GM12878 (cell line): ENCODE measurements around the gene ABT1. TPM values are rescaled to one million over a fixed set of nuclear protein-coding genes. Genes with fewer than 3 reads are reported as not detected.

Experiments
- BCLAF1 ChIP-seq: fragments of 450-650 bp; IDR thresholded peaks from 2 replicates; pipeline ENCODE4 v1.6.1; 2017; ENCODE audit warnings: antibody characterized with exemption, mild to moderate bottlenecking, moderate library complexity
- BHLHE40 ChIP-seq, 2 experiments: fragments of 450-650 bp in 1 of 2; IDR thresholded peaks; 2 replicates each; pipeline ENCODE4 v1.6.1; 2011 to 2017; ENCODE audit warnings: low read depth in 2 of 2, borderline replicate concordance in 1 of 2, improper control_type of control experiment in 1 of 2, low read length in 1 of 2, mild to moderate bottlenecking in 1 of 2
- CEBPZ ChIP-seq: fragments of 150-350 bp; IDR thresholded peaks from 2 replicates; pipeline ENCODE4 v1.6.1; 2016; ENCODE audit warnings: low read depth, low read length
- DPF2 ChIP-seq: fragments of 450-650 bp; IDR thresholded peaks from 2 replicates; pipeline ENCODE4 v1.6.1; 2017; ENCODE audit warnings: mild to moderate bottlenecking
- E4F1 ChIP-seq: fragments of 450-650 bp; IDR thresholded peaks from 2 replicates; pipeline ENCODE4 v1.6.1; 2018; ENCODE audit warnings: borderline replicate concordance, mild to moderate bottlenecking; ENCODE audit not compliant: partially characterized antibody
- HCFC1 ChIP-seq: fragments of 150-350 bp; IDR thresholded peaks from 2 replicates; pipeline ENCODE4 v1.6.1; 2014; ENCODE audit warnings: low read length
- LARP7 ChIP-seq: fragments of 450-650 bp; IDR thresholded peaks from 2 replicates; pipeline ENCODE4 v1.6.1; 2017; ENCODE audit warnings: mild to moderate bottlenecking
- NR2F1 ChIP-seq: fragments of 450-650 bp; conservative IDR thresholded peaks from 2 replicates; pipeline ENCODE4 v1.6.1; 2017; ENCODE audit warnings: mild to moderate bottlenecking
- PRDM15 ChIP-seq: fragments of 450-650 bp; formaldehyde crosslinking; IDR thresholded peaks from 2 replicates; pipeline ENCODE4 v1.4.0; 2020; ENCODE audit warnings: mild to moderate bottlenecking, moderate library complexity
- RUNX3 ChIP-seq: IDR thresholded peaks from 2 replicates; pipeline ENCODE4 v1.6.1; 2012; ENCODE audit warnings: low read length, inconsistent platforms
- ZBTB4 ChIP-seq: fragments of 450-650 bp; formaldehyde crosslinking; IDR thresholded peaks from 2 replicates; pipeline ENCODE4 v1.4.0; 2022; ENCODE audit warnings: mild to moderate bottlenecking, moderate library complexity
- polyA plus RNA-seq, 11 experiments: library from polyadenylated mRNA; depleted of rRNA in 4 of 11; unstranded in 6 of 11; stranded (reverse) in 5 of 11; fragments of >200 nt; fragmentation: Nextera tagmentation in 4 of 11; fragmentation: Illumina TruSeq in 1 of 11; extraction: Ambion mirVana in 4 of 11; extraction: Trizol in 1 of 11; gene quantifications; 1 replicate in 1 of 11; 2 replicates in 10 of 11; pipeline versions ENCODE4 v1.2.1 to v1.2.3, GENCODE V29; 2011 to 2016; ENCODE audit warnings: inconsistent platforms in 2 of 11, missing spikeins in 2 of 11, low read depth in 1 of 11
- total RNA-seq, 4 experiments: library from RNA; depleted of rRNA in 3 of 4; stranded (reverse); fragments of >200 nt in 3 of 4; fragmentation: Illumina TruSeq in 1 of 4; extraction: Trizol in 1 of 4; gene quantifications; 2 replicates each; pipeline versions ENCODE4 v1.2.1 to v1.2.3, GENCODE V29; 2013 to 2021

ABT1 gene
- total and polyA plus RNA-seq, 10 of the 15 experiments (the other 5 are each of a cell fraction or from before 2014, with no cell fraction given) = 8.4 to 43.5 (median 28.2) TPM

- TF ChIP-seq BCLAF1 (no peak), ZBTB4 (no peak), LARP7 (no peak), NR2F1 (peak; percentile 87), DPF2 (no peak), E4F1 (no peak), CEBPZ (no peak), PRDM15 (CRISPR knock-in tag) (no peak), RUNX3 (peak; percentile 87), HCFC1 (no peak), BHLHE40 (IDR thresholded peaks at IDR 0.05; ENCODE audit: borderline replicate concordance in 1 of 2, low read depth in 2 of 2, low read length in 1 of 2) (no peak)
These were observed 25.0 kb upstream of the ABT1 start (continued) for GRCh38 chr6:26571592-26572296.
